ENCODE data around the gene RRN3.
"Not testable (repeated sequence)": the region's sequence is repeated elsewhere in the genome, so short reads cannot be mapped to it uniquely, and the experiment has no call there.

Gene RRN3, protein sequence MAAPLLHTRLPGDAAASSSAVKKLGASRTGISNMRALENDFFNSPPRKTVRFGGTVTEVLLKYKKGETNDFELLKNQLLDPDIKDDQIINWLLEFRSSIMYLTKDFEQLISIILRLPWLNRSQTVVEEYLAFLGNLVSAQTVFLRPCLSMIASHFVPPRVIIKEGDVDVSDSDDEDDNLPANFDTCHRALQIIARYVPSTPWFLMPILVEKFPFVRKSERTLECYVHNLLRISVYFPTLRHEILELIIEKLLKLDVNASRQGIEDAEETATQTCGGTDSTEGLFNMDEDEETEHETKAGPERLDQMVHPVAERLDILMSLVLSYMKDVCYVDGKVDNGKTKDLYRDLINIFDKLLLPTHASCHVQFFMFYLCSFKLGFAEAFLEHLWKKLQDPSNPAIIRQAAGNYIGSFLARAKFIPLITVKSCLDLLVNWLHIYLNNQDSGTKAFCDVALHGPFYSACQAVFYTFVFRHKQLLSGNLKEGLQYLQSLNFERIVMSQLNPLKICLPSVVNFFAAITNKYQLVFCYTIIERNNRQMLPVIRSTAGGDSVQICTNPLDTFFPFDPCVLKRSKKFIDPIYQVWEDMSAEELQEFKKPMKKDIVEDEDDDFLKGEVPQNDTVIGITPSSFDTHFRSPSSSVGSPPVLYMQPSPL

GRCh38 chr16:15093955-15094827 is at the start of gene RRN3:
TSS of gene RRN3 (minus strand) at chr16:15094272. CDS start at chr16:15094233, 39 bp downstream.
- DNase-seq: peak; percentile 87

GRCh38 chr16:15143601-15144091 is 49.6 kb upstream of the RRN3 start:
- DNase-seq: not testable (repeated sequence)

GRCh38 chr16:15142891-15143600 is 49.0 kb upstream of the RRN3 start:
- not testable (repeated sequence) for DNase-seq

GRCh38 chr16:15142107-15142890 is 48.2 kb upstream of the RRN3 start:
- not testable (repeated sequence) for DNase-seq

- no peak for DNase-seq
Measured at GRCh38 chr16:15141586-15141985, 47.5 kb upstream of the RRN3 start.

DNA sequence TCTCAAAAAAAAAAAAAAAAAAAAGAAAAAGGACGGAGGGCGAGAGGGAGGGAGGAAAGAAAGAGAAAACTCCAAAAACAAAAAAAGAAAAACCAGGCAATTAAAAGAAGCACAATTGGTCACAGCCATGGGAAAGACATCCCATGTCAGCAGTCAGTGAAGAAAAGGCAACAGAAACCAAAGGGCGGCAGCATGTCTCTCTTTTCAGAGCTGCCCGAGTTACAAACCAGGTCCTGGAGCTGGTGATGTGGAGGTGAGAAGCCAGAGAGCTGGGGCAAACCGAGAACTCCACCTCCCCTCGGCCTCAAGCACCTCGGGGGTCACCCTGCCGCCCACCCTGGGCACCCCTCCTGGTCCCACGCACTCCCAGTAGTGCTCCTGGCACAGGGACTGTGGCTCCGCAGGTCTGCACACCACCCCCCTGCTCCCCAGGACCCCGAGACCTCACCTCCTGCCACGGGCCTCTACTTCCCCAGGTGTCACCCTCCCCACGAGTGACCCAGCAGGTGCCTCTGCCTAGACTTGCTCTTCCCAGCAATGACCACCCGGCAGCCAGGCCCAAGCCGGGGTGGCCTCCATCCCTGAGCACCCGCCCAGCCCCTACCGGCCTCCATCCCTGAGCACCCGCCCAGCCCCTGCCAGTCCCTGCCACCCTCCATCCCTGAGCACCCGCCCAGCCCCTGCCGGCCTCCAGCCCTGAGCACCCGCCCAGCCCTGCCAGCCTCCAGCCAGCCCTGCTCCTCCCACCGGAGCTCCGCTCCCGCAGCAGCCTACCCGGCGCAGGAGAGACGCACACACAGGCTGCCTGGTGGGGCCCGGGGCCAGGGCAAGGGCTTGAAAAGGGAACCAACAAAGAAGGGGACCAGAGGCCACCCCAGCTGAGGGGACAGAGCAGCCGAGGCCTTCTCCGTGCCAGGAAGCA is 46.6 kb upstream of the RRN3 start:
- DNase-seq: not testable (repeated sequence)

DNA sequence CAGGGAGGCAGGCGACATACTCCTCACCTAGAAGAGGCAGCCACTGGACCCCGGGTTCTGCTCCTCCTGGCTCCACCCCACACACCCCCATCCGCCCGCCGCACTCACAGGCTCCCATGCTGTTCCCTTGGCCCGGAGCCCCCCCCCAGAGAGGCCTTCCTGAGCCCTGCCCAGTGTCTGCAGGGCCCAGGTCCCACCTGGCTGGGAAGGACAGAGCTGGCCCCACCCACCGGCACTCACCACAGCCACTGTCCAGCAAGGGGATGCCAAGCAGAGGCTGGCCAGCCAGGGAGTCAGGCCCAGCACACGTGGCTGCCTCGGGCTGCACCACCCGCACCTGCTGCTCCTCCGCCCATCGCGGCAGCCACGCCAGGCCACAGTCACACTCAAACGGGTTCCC is 43.4 kb upstream of the RRN3 start:
- not testable (repeated sequence) for DNase-seq

DNA sequence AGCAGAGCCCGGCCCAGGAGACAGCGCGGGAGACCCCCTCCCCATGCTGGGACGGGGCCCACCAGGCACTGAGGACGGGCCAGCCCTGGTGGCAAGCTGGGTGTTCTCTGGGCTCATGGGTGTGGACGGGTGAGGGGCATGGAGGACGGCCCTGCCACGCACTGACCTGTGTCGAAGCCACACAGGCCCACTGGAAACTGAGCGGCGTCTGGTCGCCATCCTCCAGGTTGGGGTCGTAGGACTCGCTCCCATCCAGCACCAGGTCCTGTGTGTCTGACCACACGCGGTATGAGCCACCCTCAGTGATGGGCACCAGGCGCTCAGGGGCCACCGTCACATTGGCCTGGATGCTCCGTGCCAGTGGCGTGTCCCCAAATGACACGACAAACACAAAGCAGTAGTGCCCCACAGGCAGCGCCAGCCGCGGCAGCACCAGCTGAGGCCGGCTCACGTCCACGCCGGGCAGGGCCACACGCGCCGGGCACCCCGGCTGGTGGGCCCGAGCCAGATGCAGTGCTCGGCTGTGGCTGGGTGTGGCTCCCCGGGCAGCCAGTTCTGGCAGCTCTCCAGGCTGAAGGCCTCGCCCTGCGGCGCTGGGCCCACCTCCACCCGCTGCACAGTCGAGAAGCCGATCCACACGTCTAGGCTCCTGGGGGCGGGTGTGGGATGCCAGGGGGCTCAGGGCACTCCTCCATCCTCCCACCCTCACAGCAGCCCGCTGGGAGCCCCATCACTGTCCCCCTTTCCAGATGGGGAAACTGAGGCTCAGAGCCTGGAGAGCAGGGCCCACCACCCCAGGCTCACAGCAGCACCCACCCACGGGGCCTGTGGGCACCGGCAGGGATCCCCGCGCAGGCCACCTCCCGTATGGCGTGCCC is 41.6 kb upstream of the RRN3 start:
- DNase-seq: not testable (repeated sequence)

DNA sequence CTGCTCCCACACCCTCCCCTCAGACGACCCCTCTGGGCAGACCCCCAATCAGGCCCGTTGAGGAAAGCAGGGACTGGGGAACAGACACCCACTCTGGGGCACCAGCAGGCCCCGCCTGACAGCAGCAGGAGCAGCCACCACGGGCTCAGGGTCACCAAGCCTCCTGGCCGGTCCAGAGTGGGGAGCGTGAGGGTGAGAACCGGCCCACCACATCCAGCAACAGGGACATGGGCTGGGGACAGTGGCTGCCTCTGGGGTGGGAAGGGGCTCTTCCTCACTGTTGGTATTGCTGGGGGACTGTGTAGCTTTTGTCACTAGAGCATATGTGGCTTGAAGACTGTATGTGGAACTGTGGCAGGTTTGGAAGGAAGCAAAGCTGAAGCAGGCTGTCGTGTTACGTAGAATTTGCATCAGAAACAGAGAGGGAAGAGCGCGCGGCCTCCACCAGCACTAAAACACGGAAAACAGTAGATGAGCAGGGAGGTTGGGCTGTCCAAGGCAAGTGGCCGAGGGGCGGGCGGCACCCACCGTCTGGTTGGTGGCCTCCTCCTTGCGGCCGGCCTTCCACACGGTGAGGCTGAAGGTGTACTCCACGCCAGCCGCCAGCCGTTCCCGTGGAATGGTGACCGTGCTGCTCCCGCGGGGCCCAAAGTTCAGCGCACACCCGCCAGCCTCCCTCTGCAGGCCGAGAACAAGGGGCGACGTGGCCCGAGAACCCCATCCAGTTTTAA is 40.8 kb upstream of the RRN3 start:
- DNase-seq: not testable (repeated sequence)

DNA sequence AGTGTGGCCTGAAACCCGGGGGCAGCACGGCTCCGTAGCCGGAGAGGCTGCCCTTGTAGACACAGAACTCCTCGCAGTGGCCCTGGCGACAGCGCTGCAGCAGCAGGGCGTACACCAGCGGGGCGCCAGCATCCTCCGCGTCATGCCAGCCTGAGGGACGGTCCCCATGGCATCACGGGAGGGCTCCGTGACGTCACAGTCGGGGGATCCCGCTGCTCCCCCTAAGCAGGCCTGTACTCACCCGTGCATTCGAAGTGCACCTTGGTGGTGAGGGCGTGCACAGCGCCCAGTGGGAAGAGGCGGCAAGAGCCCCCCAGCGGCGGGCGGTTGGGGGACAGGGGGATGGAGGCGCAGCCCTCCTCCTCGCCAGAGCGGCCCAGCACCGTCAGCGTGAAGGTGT is 39.5 kb upstream of the RRN3 start:
- not testable (repeated sequence) for DNase-seq

DNA sequence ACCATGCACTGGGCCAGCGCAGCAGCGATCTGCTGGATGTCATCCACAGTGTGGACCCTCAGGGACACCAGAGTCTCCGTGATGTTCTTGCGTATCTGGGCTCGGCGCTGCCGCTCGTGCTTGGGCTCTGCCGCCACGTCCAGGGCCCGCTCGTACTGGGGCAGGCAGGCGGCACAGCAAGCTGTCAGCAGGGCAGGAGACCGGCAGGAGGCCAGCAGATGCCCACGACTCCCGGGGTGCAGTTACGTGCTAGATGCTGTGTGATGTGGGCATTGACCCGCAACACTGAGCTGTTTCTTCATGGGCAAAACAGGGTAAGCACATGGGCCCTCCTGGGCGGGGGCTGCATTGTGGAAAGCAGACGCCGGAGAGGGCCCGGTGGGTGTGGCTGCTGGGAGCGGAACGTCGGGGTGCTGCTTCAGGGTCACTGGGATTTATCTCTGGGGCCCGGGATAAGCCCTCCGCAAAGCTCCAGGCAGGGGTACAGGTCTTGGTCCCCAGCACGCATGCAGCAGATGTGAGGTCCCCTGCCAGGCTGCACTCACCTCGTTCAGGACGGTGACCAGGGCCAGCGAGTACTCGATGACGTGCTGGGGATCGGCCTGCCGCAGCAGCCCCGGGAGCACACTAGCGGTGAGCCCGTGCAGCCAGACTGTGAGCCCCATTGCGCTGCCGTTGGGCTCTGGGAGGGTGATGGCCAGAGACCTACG is 38.8 kb upstream of the RRN3 start:
- DNase-seq: not testable (repeated sequence)

- DNase-seq: not testable (repeated sequence)
Measured at GRCh38 chr16:15130943-15131700, 37.0 kb upstream of the RRN3 start.

DNA sequence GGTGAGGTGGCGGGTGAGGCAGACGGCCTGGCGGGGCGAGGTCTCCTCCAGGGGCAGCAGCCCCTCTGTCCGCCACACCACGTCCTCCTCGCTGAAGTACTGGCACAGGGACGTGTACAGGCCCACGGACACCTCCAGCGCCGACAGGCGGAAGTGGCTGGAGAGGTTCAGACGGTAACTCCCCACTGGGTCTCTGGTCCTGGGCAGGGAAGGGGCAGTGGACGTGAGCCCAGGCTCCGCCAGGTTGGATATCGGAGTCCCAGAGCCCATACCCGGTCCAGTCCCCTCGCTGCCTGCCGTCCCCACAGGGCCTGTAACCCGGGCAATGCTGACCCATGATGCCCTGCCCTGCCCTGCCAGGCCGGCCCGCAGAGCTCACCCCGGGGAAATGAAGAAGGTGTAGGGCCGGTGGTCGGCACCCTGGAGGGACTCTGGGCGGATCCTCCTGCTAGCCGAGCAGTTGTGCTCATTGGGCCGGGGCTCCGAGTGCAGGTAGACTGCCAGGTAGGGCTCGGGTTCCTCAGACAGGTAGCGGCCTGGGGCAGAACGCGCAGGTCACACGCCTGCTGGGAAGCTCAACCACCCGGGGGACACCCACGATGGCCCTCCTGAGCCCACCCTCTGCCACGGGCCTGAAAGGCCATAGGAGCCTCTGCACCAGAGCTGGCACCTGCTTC is 36.3 kb upstream of the RRN3 start:
- DNase-seq: not testable (repeated sequence)

GRCh38 chr16:15127641-15128425 is 33.8 kb upstream of the RRN3 start:
- DNase-seq: not testable (repeated sequence)

DNA sequence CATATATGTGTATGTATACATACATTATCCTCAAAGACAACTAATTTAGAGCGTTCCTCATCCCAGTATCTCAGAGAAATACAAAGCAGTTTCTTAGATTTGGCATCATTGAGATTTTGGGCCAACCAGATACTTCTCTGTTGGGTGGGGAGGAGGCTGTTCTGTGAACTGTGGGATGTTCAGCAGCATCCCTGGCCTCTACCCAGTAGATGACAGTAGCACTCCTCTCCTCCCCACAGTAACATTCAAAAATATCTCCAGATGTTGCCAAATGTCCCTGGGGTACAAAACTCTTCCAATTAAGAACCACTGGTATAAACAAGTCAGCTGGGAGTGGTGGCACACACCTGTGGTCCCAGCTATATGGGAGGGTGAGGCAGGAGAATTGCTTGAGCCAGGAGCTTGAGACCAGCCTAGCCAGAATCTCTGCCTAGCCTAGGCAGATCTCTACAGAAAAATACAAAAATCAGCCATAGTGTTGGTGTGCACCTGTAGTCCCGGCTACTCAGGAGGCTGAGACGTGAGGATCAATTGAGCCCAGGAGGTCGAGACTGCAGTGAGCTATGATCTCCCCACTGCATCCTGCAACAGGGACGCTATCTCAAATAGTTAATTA is 6.4 kb upstream of the RRN3 start:
- DNase-seq: not testable (repeated sequence)

Data from CD4-positive, alpha-beta T cell treated with Interleukin-6 for 4 hours (primary cell).